GM21515 (cell line): ENCODE results near the gene WASF3.
"Not testable (repeated sequence)": the region's sequence is repeated elsewhere in the genome, so short reads cannot be mapped to it uniquely, and the experiment has no call there.

ENCODE experiments used
- ATAC-seq: cut with Tn5 transposase; IDR thresholded peaks from one replicate; pipeline ENCODE4 v1.9.1; 2021; ENCODE audit not compliant: unreplicated experiment

Gene WASF3

DNA sequence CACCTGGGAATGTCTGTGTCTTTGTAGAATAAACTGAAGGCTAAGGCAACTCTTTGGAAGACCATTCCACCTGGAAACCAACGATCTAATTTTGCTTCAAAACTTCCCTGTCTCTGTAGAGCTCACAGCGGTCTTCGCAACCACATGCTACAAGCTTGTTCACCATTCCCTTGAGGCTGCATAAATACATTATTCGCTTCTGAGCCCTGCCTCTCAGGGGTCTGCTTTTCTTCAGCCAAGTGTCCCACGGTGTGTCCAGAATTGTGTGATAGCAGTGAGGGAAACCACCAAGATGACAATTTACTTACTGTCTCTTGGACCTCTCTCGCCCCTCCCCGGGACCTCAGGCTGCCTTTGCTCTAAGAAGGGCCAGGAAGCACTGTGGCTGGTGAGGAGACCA lies 152.0 kb downstream of the WASF3 start:
- ATAC-seq, result no peak

DNA sequence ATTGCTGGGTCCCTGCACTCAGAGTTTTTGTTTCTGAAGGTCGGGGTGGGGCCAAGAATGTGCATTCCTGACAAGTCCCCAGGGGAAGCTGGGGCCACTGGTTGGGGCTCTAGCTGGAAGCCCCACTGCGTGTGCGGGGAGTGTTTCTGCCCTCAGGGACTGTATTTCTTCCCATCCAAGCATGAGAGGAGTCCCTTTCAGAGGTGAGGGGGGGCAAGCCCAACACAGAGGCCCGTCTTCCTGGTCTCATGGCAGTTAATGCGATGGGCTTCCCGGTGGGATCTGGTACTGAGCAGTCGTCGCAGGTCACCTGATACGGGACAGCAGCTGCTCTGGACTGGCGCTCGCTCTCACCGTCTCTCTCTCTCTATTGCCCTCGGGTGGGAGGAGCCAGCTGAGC lies 152.7 kb downstream of the WASF3 start:
- ATAC-seq, result no peak

DNA sequence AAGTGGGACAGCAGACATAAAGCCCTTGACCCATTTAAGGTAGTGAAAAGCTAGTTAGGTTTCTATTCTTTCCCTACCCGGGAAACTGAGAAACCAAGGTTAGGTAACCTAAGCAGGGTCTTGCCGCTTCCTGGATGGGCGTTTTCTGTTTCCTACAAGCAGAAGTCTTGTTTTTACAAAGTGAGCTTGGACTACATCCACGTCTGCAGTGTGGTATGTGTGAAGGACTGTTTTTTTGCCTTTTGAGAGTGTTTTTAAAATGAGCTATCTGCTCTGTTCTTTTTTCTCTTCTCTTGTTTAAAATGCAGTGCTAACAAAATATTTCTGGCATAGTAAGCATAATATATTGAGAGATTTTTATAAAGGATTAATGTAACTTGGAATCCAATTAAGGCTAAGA lies 153.7 kb downstream of the WASF3 start:
- ATAC-seq, result no peak

DNA sequence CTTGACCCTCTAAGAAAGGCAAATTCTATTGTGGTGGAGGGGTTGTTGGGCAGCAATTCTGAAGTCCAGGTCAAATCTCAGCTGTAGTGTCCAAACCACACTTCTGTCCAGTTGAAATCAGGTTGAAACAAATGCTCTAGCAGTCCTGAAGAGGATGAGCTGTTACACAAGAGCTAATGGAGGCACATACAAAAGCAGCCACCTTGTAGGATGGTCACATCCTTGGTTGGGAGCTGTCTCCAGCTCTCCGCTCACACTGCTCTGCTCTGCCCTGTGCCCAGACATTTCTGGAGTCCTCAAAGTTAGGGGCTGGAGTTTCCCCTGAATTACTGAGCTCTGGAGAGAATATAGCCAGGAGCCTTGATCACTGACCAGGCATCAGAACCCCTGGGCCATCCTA lies 155.9 kb downstream of the WASF3 start:
- ATAC-seq, result no peak

DNA sequence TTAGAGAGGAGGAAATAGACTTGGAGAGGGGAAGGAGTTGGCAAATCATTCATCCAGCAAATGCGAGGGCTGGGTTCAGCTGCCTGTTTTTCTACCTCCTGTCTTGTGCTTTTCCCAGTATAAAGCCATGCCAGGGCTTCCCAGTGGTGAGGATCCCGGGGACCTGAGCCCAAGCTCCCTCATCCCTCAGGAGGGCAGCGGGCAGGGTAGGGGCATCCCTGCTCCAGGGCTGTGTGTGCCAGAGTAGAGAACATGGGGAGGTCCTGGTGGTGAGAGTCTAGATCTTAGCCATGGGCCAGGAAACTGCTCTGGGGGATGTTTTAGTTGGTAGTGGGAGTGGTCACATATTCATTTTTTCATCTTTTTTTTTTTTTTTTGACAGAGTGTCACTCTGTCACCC lies 159.5 kb downstream of the WASF3 start:
- no peak for ATAC-seq

DNA sequence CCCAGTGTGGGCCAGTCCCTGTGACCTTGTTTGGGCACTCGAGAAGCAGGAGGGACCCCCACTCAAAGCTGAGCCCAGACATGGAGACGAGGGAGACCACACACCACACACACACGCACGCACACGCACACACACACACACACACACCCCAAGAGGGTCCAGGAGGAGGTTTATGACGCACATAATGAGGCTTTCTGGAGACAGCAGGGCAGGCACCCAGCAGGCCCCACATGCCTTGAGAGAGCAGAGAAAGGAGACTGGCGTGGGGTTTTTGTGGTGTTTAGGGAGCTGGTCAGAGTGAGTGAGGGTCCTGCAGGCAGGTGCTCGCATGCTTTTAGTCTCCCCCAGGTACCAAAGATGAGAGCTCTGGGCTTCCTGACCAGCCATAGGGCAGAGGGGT lies 160.7 kb downstream of the WASF3 start:
- ATAC-seq, result no peak

DNA sequence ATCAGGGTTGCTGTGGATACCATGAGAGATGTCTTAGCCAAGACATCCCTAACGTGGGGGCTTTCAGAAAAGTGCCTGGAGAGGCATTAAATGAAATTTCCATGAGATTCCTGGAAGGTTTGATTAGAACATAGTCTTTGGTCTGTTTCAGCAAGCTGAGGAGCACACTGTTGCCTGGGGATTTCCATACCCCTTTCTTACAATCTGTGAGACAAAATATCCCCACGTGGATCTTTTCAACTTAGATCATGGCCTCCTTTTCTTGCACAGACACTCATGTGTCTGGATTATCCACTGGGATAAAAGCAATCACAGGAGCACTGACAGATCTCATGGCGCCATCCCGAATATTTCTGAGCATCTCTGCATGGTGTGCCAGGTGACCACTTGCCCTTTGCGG lies 161.4 kb downstream of the WASF3 start:
- no peak for ATAC-seq

DNA sequence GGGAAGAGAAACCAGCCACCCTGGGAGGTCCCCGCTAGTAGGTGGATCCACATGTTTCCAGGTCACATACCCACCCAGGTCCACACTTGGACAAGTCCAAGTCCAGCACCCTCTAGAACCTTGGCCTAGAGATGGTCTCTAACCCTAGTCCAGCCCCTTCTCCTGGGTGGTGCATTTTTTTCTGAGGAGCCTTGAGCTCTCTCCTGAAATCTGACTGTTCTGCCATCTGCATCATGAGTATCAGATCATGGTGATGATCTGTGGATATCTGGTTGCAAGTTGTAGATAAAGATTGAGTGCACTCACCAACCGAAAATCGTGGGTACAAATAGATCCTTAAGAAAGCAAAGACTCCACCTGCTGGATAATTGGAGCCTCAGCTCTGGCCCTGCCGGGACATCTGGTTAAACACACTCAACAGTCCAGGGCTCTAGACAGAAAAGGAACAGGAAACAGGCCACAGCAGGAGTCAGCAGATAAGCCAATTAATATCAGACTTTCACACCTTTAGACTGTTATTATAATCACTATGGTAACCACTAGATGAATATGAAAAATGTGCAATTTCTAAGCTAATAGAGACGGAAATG lies 162.0 kb downstream of the WASF3 start:
- ATAC-seq, result no peak

DNA sequence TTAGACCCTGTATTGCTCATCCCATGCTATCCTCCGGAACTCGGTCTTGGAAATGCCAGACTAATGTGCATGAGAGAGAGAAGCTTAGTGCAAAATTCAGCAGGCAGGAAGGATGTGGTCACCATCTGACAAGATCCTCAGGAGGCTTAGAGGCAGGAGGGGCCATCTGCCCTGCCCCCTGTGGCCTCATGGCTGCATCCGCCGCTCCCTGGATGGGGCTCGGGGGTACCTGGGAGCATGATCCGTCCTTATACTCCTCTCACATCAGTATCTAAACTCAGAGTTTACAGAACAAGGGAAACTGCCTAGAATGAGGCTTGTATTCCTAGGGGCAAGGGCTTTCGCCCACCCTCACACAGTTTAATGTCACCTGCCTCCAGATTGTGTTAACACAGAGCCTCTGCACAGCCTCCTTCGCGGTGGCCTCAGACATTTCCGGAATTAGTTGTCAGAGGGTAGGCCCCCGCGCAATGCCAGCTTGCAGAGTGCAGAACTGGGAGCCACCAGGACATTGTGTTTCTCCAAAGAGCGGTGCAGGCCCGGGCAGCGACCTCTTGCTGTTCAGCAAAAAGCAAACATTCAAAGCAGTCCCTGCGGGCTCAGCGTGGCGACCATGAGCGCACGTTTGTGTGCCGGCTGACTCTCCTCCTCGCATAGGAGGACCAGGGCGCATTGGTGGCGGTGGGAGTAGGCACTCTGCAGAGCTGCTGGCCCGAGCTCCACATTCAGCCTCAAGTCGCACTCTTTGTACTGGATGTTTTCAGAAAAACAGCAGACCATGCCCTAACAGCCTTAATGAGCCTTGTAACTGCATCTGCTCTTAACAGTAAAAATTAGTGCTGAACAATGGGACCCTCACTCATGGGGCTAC lies 164.0 kb downstream of the WASF3 start:
- ATAC-seq, result no peak

DNA sequence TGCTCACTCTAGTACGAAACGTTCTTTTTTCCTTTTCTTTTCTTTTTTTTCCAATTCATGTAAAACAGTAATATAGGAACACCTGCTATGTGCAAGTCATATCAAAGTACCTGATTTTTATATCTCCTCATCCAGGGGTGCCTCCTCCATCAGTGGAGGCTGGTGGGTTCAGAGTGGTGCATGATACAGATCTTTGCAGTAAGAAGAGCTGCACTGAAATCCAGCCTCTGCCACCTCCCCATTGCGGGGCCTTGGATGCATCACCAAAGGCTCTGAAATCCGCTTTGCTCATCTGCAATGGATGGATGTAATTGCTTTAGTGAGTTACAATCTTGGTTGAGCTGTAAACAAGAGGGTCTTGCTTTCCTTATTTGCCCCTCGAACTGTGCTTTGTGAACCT lies 164.8 kb downstream of the WASF3 start:
- ATAC-seq, result no peak

DNA sequence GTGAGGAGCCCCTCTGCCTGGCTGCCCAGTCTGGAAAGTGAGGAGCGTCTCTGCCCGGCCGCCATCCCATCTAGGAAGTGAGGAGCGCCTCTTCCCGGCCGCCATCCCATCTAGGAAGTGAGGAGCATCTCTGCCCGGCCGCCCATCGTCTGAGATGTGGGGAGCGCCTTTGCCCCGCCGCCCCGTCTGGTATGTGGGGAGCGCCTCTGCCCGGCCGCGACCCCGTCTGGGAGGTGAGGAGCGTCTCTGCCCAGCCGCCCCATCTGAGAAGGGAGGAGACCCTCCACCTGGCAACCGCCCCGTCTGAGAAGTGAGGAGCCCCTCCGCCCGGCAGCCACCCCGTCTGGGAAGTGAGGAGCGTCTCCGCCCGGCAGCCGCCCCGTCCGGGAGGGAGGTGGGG lies 166.1 kb downstream of the WASF3 start:
- not testable (repeated sequence) for ATAC-seq

DNA sequence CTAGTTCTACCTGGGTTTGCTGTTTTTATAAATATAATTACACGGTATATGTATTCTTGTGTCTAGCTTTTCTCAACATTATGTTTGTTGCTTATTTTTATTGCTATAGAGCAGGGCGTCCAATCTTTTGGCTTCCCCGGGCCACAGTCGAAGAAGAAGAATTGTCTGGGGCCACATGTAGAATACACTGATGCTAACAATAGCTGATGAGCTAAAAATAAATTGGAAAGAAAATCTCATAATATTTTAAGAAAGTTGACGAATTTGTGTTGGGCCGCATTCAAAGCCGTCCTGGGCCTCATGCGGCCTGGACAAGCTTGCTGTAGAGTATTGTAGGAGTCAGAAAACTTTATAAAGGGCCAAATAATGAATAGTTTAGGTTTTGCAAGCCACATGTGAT lies 169.2 kb downstream of the WASF3 start:
- ATAC-seq, result no peak

DNA sequence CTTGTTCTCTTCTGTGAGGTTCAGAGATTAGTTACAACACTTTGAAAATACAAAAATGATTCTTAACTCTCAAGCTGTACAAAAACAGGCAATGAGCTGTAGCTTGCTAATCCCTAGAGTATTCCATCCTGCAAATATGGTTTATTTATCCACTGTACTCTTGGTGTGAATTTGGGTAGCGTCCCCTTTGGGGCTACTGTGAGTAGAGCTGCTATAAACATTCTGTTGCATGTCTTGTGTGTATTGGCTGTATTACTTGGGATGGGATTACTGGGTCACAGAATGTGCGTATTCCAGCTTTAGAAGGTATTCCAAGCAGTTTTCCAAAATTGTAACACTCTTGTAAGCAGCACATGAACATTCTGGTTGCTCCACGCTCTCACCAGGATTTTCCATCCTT lies 169.6 kb downstream of the WASF3 start:
- no peak for ATAC-seq

DNA sequence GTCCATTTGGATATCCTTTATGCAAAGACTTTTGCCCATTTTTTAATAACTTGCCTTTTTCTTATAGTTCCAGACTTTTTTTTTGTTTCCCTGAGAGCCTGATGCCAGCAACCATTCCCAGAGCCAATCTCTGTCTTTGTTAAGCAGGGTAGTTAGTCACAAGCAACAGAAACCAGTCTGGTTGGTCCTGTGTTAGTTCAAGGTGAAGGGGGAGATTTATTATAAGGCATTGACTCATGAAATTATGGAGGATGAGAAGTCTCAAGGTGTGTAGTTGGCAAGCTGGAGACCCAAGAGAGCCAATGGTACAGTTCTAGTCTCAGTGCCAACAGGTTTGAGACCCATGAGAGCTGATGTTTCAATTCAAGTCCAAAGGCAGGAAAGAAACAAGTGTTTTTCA lies 170.2 kb downstream of the WASF3 start:
- no peak for ATAC-seq

DNA sequence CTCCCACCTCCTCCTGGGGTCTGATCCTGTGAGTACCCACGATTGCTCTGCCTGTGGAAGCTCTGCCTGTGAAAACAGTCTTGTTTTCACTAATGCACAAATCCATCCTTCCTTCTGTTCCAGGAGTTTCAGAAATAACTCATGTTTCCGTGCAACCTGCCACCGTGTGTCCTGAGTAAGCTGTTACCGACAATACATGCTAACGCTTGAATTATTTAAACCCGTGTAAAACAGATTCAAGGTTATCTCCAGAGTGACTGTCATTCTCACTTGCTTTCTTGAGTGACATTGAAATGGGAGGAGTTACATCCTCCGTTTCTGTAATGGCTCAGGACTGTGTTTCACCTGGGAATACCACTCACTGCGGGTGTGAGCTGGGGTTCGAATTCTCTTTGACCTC lies 178.2 kb downstream of the WASF3 start:
- ATAC-seq, result no peak
